GM12878 (cell line): ENCODE measurements around the gene GBGT1. TPM values are rescaled to one million over a fixed set of nuclear protein-coding genes. Genes with fewer than 3 reads are reported as not detected.

Experiments
- ATAC-seq: fragments of 200-7000 bp; cut with Tn5 transposase; 3 replicates; pipeline ENCODE4 v1.9.1; 2020; ENCODE audit warnings: mild to moderate bottlenecking, moderate library complexity
- BruUV-seq: library from RNA; stranded (reverse); fragments of 400-500 nt; replicated peaks from 2 replicates; lab custom pipeline; 2021; lab: Mats Ljungman, UMichigan
- CTCF ChIA-PET: fragments of 300-600 bp; sonication (Branson Sonifier 250); formaldehyde crosslinking; extraction: SDS; loops from one replicate; lab custom pipeline; 2021; ENCODE audit warnings: inconsistent platforms; lab: Yijun Ruan, JAX
- POLR2A ChIA-PET: fragments of 350-600 bp; formaldehyde crosslinking; extraction: SDS; loops from one replicate; lab custom pipeline; 2021; ENCODE audit warnings: inconsistent platforms; lab: Charles Lee
- RAD21 ChIA-PET: fragments of 300-600 bp; sonication (Branson Sonifier 250); formaldehyde crosslinking; loops from one replicate; lab custom pipeline; 2023; ENCODE audit warnings: antibody characterized with exemption; ENCODE audit not compliant: unreplicated experiment; lab: Charles Lee
- SMC1A ChIA-PET: fragments of 300-600 bp; sonication (Branson Sonifier 250); formaldehyde crosslinking; loops from one replicate; lab custom pipeline; 2023; ENCODE audit not compliant: unreplicated experiment, uncharacterized antibody; lab: Charles Lee
- DNase-seq: peaks from one replicate; pipeline ENCODE4 v3.0.0-alpha.2; 2011; ENCODE audit warnings: low read depth, low spot score
- FAIRE-seq: peaks from 3 replicates; lab custom pipeline; 2011; peaks lifted over from hg19 to GRCh38; lab: Jason Lieb, UNC
- H2AFZ ChIP-seq: 2 replicates; pipeline ENCODE4 v1.6.0; 2011; ENCODE audit warnings: low read depth, low read length, control low read depth; ENCODE audit not compliant: control insufficient read depth
- H3K27ac ChIP-seq: 2 replicates; pipeline ENCODE4 v1.5.1; 2011; ENCODE audit warnings: control low read depth; ENCODE audit not compliant: control insufficient read depth, insufficient read depth
- H3K27me3 ChIP-seq, 2 experiments: replicated peaks in 1 of 2; 2 replicates each; pipeline versions ENCODE4 v1.6.0 to v1.6.1; 2011; ENCODE audit warnings: low read length in 1 of 2; ENCODE audit not compliant: control insufficient read depth in 2 of 2, insufficient read depth in 2 of 2
- H3K36me3 ChIP-seq, 2 experiments: 2 replicates each; pipeline ENCODE4 v1.5.1; 2011; ENCODE audit warnings: low read length in 1 of 2; ENCODE audit not compliant: control insufficient read depth in 2 of 2, insufficient read depth in 2 of 2
- H3K4me1 ChIP-seq: 2 replicates; pipeline ENCODE4 v1.6.1; 2011; ENCODE audit warnings: mild to moderate bottlenecking, low read length, moderate library complexity, mixed read lengths; ENCODE audit not compliant: control insufficient read depth, insufficient read depth
- H3K4me2 ChIP-seq: 2 replicates; pipeline ENCODE4 v1.6.0; 2011; ENCODE audit warnings: control low read depth; ENCODE audit not compliant: control insufficient read depth, insufficient read depth
- H3K4me3 ChIP-seq: fragments of 200-600 bp; sonication (generic); 2 replicates; pipeline ENCODE4 v1.5.1; 2016
- H3K79me2 ChIP-seq: 2 replicates; pipeline ENCODE4 v1.6.0; 2011; ENCODE audit warnings: low read length; ENCODE audit not compliant: control insufficient read depth, insufficient read depth
- H3K9ac ChIP-seq: 2 replicates; pipeline ENCODE4 v1.8.0; 2011; ENCODE audit warnings: low read length, control low read depth, mixed read lengths; ENCODE audit not compliant: control insufficient read depth, insufficient read depth
- H3K9me3 ChIP-seq: replicated peaks from 3 replicates; pipeline ENCODE4 v1.5.1; 2011; ENCODE audit warnings: mild to moderate bottlenecking, low read length; ENCODE audit not compliant: control insufficient read depth, insufficient read depth
- H4K20me1 ChIP-seq: 2 replicates; pipeline ENCODE4 v1.6.0; 2011; ENCODE audit not compliant: control insufficient read depth, insufficient read depth
- ASH2L ChIP-seq: fragments of 300-600, 200-600 bp; sonication (generic); IDR thresholded peaks from 2 replicates; pipeline ENCODE4 v1.6.1; 2017; ENCODE audit warnings: low read depth, mild to moderate bottlenecking, borderline replicate concordance
- BRCA1 ChIP-seq: IDR thresholded peaks from 2 replicates; pipeline ENCODE4 v1.6.1; 2011; ENCODE audit warnings: low read depth, low read length, improper control_type of control experiment
- CBFB ChIP-seq: IDR thresholded peaks from 2 replicates; pipeline ENCODE4 v1.6.1; 2016; ENCODE audit warnings: antibody characterized with exemption, low read depth
- CHD2 ChIP-seq: IDR thresholded peaks from 2 replicates; pipeline ENCODE4 v1.6.1; 2011; ENCODE audit warnings: low read depth, low read length, improper control_type of control experiment, borderline replicate concordance
- CUX1 ChIP-seq: IDR thresholded peaks from 2 replicates; pipeline ENCODE4 v1.6.1; 2012; ENCODE audit warnings: improper control_type of control experiment, low read depth, low read length; ENCODE audit not compliant: insufficient replicate concordance
- EED ChIP-seq: sonication (generic); IDR thresholded peaks from 2 replicates; pipeline ENCODE4 v1.6.1; 2016; ENCODE audit warnings: antibody characterized with exemption, low read depth
- ELK1 ChIP-seq: IDR thresholded peaks from 2 replicates; pipeline ENCODE4 v1.6.1; 2012; ENCODE audit warnings: low read depth, low read length, improper control_type of control experiment
- GABPA ChIP-seq: IDR thresholded peaks from 2 replicates; pipeline ENCODE4 v1.6.1; 2014; ENCODE audit warnings: antibody characterized with exemption, low read depth, mild to moderate bottlenecking, inconsistent platforms
- GATAD2B ChIP-seq: fragments of 450-650 bp; conservative IDR thresholded peaks from 2 replicates; pipeline ENCODE4 v1.6.1; 2017; ENCODE audit warnings: low read depth, mild to moderate bottlenecking, moderate library complexity
- JUNB ChIP-seq: IDR thresholded peaks from 2 replicates; pipeline ENCODE4 v1.6.1; 2016; ENCODE audit warnings: antibody characterized with exemption, mild to moderate bottlenecking
- MXI1 ChIP-seq: fragments of 150-350 bp; IDR thresholded peaks from 2 replicates; pipeline ENCODE4 v1.6.1; 2011; ENCODE audit warnings: low read depth, mild to moderate bottlenecking, inconsistent platforms, low read length, improper control_type of control experiment
- NFXL1 ChIP-seq: fragments of 450-650 bp; IDR thresholded peaks from 2 replicates; pipeline ENCODE4 v1.6.1; 2017; ENCODE audit warnings: antibody characterized with exemption, mild to moderate bottlenecking, borderline replicate concordance
- RUNX3 ChIP-seq: IDR thresholded peaks from 2 replicates; pipeline ENCODE4 v1.6.1; 2012; ENCODE audit warnings: low read length, inconsistent platforms
- SMARCA5 ChIP-seq: fragments of 450-650 bp; IDR thresholded peaks from 2 replicates; pipeline ENCODE4 v1.6.1; 2017; ENCODE audit warnings: mild to moderate bottlenecking
- SP1 ChIP-seq: IDR thresholded peaks from one replicate; pipeline ENCODE4 v1.6.1; 2011; ENCODE audit warnings: low read depth, low read length
- SREBF2 ChIP-seq: IDR thresholded peaks from 2 replicates; pipeline ENCODE4 v1.6.1; 2012; ENCODE audit warnings: mild to moderate bottlenecking, low read length
- TARDBP ChIP-seq: IDR thresholded peaks from 2 replicates; pipeline ENCODE4 v1.6.1; 2016; ENCODE audit warnings: borderline replicate concordance
- USF1 ChIP-seq: IDR thresholded peaks from 2 replicates; pipeline ENCODE4 v1.6.1; 2011; ENCODE audit warnings: borderline replicate concordance, low read depth, mild to moderate bottlenecking, moderate library complexity, mixed read lengths, low read length; ENCODE audit not compliant: insufficient read depth; ENCODE audit errors: extremely low read length
- in situ Hi-C: fragments of 300-500 bp; cut with MboI; formaldehyde crosslinking; loops from 9 replicates; pipeline ENCODE4 v1.14.3; 2018; ENCODE audit warnings: mixed read lengths
- intact Hi-C: fragments of 100-400 bp; cut with micrococcal nuclease; formaldehyde crosslinking; loops from one replicate; pipeline ENCODE4 v1.14.2; 2022; ENCODE audit not compliant: unreplicated experiment
- polyA plus RNA-seq, 11 experiments: library from polyadenylated mRNA; depleted of rRNA in 4 of 11; unstranded in 6 of 11; stranded (reverse) in 5 of 11; fragments of >200 nt; fragmentation: Nextera tagmentation in 4 of 11; fragmentation: Illumina TruSeq in 1 of 11; extraction: Ambion mirVana in 4 of 11; extraction: Trizol in 1 of 11; gene quantifications; 1 replicate in 1 of 11; 2 replicates in 10 of 11; pipeline versions ENCODE4 v1.2.1 to v1.2.3, GENCODE V29; 2011 to 2016; ENCODE audit warnings: inconsistent platforms in 2 of 11, missing spikeins in 2 of 11, low read depth in 1 of 11
- total RNA-seq, 4 experiments: library from RNA; depleted of rRNA in 3 of 4; stranded (reverse); fragments of >200 nt in 3 of 4; fragmentation: Illumina TruSeq in 1 of 4; extraction: Trizol in 1 of 4; gene quantifications; 2 replicates each; pipeline versions ENCODE4 v1.2.1 to v1.2.3, GENCODE V29; 2013 to 2021

The GBGT1 gene
- total and polyA plus RNA-seq, 10 of the 15 experiments (the other 5 are each of a cell fraction or from before 2014, with no cell fraction given) = 0.08 to 1.9 (median 0.49) TPM

GRCh38 chr9:133199648-133200321 lies 36.1 kb upstream of the GBGT1 start (continued):
- TF ChIP-seq CUX1 (no peak), RUNX3 (no peak), TARDBP (no peak), CBFB (no peak)

GRCh38 chr9:133195029-133195428 lies 31.3 kb upstream of the GBGT1 start:
- H3K27ac ChIP-seq = no peak overlapping the region
- CTCF ChIA-PET = no interaction called here
- no peak for TF ChIP-seq SREBF2
- no peak for TF ChIP-seq MXI1
- no peak for TF ChIP-seq GABPA
- TF ChIP-seq GATAD2B = no peak
- TF ChIP-seq JUNB = no peak
- no peak for TF ChIP-seq SMARCA5
- no peak for TF ChIP-seq EED
- TF ChIP-seq CHD2 = no peak
- TF ChIP-seq SP1 = no peak
- TF ChIP-seq USF1 = no peak
- TF ChIP-seq BRCA1 = no peak
- no peak for TF ChIP-seq NFXL1
- TF ChIP-seq ELK1 = no peak
- TF ChIP-seq ASH2L = no peak

More at GRCh38 chr9:133195029-133195428, 31.3 kb upstream of the GBGT1 start:
- Histone ChIP-seq H3K36me3 (no peaks in the 10 kb centered on the region), H3K27me3 (no peaks in the 10 kb centered on the region), H4K20me1 (no peaks in the 10 kb centered on the region), H2AFZ (no peak overlapping the region), H3K4me2 (no peak overlapping the region), H3K9me3 (no peaks in the 10 kb centered on the region), H3K9ac (no peak overlapping the region), H3K4me3 (no peak overlapping the region), H3K4me1 (no peaks in the 10 kb centered on the region), H3K79me2 (no peaks in the 10 kb centered on the region)
- intact Hi-C loops (no loop called here), in situ Hi-C loops (no loop called here)
- RAD21 ChIA-PET = no interaction called here
- SMC1A ChIA-PET = no interaction called here
- POLR2A ChIA-PET = interaction anchor here (0.7 kb wide), 1 partner anchor 11 kb away, joined by 5 read pairs; no protein-coding TSS in a partner anchor
- no peak for DNase-seq
- no TSS peak for BruUV-seq
- ATAC-seq = no peak
- no peak for FAIRE-seq
